SKM-1 (cell line): ENCODE measurements around the gene LAMA1.

ENCODE experiments used
- DNase-seq: peaks from one replicate; lab custom pipeline; 2025; ENCODE audit not compliant: unreplicated experiment; lab: John Stamatoyannopoulos, UW

LAMA1 gene

DNA sequence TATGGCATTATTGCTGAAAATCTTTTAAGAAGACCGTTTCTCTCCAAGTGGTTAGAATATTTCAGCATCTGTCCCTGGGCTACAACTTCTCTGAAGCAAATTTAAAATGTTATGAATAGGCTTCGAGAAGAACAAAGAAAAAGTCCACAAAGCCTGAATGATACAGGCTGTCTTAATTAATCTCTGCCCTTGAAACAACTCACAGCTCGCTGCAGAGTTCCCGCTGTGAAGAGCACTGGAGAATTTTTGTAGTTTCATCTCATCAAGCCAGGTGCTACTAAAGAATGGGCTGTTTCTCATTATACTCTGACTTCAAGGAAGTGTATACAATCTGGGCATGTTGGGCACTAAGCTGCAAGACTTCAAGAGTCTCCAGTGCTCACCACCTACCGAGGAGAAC, 67.6 kb downstream of the LAMA1 start:
- no peak for DNase-seq

DNA sequence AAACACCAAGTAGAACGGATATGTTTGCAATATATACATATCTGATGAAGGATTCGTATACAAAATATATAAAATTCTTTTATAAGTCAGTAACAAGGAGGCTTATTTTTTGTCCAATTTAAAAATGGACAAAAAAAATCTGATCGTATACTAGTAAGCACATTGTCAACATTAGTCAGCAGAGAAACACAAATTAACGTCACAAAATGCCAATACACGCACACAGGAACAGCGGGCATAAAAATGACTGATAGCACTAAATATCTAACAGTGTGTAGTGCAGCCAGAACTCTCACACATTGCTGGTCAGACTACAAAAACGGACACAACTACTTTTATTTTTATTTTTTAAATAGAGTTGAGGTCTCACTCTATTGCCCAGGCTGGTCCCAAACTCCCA, 69.5 kb downstream of the LAMA1 start:
- DNase-seq: no peak

DNA sequence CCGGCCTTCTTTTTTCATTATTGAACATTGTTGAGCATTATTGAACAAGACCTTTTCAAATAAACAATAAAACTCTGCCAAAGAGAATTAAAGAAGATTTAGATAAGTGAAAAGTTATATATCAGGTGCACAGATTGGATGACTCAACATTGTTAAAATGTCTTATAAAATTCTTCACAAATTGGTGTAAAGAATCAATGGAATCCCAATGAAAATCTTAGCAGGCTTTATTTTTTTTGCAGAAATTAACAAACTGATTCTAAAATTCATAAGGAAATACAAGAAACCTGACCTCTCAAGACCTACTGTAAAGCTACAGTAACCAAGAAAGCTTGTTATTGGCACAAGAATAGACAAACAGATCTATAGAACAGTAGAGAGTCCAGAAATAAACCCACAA, 70.3 kb downstream of the LAMA1 start:
- no peak for DNase-seq

DNA sequence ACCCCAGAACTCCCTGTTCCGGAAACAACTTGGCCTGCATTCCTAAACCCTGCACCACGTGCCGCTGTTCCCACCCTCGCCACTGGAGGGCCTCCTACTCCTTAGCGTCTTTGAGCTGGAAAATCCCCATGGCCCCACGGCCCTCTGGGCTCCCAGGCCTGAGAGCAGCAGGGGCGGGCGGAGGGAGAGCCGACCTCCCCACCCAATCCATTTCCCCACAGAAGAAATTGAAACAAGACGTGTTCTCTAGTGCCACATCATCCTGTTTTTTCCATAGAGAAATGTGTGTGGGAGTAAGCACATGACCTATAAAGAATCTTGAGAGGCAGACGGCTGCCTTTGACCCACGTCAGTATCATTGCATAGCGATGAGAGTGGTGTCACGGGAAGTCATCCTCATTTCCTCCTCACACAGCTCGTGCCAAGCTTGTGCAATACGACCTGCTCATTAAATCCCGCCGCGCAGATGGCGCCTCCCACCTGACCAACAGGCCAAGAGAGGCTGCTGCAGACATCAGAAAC, 79.2 kb downstream of the LAMA1 start:
- DNase-seq: no peak

DNA sequence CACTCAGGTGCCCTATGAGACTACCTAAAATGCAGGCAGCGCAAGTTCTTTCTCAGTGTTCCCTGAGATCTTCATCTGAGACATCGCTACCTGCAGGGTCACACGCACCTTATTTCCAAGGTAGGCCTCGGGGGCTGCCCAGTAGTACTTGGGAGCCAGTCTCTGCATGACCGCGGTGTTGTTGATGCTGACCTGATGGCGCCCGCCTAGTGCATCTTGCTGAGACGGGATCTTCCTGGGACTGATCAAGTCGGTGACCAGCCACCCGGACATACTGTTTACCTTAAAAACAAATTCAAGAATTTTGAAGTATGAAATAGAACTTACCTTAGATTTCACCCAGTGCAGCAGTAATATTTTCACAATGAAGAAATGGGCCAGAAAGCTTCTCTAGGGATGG, 80.1 kb downstream of the LAMA1 start:
- no peak for DNase-seq

DNA sequence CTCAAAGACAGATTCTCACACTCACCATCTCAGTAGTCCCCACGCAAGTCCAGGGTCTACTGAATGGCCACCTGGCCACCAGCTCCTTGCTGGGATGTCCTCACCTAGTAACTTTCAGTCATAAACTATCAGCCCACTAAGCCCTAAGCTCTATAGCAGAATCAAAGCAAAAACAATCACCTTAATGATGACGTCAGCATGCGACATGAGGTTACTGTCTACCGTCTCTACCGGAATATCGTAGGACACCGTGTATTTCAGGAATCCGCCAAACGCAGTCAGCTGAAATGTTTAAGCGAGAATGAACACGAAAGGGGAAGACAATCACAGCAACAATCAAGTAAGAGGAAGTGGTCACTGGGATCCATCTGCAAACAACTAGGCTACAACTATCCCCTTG, 81.8 kb downstream of the LAMA1 start:
- DNase-seq: no peak

DNA sequence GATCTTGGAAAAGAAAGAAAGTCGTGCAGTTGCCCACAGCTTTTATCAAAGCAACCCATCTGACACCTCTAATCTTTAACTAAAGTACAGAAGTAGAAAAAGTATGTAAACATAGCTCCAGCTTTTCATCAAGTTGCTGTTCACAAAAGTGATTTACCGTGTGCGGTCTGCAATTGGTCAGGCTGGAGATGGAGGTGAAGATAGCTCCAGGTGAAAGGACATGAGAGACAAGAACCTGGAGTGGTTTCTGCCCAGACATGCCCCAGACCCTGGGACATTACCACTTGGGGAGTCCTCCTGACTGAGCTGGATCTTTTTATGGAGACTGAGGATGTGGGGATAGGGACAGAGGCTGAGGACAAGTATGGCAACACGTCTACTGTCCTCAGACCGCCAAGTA, 82.7 kb downstream of the LAMA1 start:
- DNase-seq: no peak

DNA sequence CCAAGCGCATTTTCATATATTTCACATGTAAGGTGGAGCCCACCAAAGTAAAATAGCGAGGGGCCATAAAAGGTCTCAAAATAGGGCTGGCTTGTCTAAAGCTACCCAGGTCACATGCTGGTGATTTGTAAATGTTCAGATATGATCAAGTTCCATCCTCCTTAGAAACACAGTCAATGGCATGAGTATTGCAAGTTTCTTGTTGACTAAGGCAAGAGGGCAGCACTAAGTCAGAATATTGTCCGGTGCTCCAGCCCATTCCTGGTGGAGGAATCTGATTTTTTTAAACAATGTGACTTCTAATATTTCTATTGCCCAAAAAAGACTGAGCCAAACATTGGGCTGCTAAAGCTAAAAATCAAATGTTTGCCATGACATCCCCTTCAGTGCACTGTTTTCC, 85.1 kb downstream of the LAMA1 start:
- DNase-seq: no peak

DNA sequence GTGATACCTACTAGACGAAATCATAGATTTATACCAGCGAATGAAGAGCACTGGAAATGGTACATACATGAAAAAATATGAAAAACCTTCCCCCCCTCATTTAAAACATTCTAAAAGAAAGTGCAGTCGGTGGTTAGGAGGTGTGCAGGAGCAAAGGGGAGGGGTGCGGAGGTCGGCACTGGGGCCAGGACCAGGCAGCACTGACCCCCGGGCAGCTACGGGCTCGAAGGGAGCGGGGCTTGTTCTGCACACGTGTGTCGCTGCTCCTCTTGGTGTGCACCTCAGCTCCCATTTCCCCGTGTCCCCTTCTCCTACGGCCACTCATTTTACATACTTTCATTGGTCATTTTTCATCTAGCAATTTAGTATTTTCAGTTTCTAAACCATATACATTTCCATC, 89.0 kb downstream of the LAMA1 start:
- no peak for DNase-seq

DNA sequence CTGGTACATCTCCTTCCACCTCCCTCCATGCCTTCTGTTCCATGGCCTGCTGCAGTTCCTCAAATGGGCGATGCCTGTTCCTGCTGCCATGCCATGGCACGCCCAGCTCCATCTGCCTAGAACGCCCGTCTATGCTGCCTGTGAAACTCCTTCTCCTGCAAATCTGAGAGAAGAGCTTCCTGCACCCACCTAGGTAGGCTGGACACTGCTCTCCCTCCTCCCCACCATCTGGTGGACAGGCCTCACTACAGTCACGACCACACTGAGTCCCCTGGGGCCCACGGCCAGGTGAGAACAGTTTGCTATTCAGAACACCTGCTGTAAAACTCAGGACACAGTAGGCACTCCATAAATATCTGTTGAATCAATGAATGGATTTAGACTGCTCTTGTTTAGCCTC, 92.4 kb downstream of the LAMA1 start:
- no peak for DNase-seq

DNA sequence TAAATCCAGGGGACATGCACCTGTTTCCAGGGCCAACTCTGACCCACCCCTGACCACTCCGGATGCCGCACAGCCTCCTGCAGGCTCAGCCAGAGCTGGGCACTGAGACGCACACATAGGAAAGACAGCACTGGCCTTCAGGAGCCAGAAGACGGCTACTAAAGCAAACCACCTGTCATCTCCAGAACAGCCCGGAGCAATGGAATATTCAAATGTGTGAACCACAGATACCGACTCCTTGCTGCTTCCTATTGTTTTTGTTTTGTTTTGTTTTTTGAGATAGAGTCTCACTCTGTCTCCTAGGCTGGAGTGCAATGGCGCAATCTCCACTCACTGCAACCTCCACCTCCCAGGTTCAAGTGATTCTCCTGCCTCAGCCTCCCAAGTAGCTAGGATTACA, 94.0 kb downstream of the LAMA1 start:
- no peak for DNase-seq

DNA sequence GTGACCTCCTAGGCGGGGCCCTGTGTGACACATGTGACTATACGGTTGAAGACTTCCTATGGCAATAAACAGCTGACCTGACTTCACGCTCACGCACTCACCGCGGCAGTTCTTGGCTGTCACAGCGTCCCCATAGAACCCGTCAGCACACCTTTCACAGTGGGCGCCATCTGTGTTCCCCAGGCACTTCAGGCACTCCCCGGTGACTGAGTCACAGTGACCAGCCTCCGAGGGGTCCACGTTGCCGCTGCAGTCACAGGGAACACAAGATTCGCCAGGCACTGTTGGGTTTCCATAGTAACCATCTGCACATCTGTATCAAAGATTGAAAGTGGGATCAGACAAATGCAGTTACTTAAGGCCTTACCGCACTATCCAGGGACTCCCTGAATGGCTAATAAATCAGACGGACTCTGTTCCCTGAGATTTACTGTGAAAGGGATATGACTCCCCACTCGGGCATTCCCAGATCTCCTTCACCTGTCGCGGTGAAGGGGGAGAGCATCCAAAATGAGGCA, 94.5 kb downstream of the LAMA1 start:
- no peak for DNase-seq

DNA sequence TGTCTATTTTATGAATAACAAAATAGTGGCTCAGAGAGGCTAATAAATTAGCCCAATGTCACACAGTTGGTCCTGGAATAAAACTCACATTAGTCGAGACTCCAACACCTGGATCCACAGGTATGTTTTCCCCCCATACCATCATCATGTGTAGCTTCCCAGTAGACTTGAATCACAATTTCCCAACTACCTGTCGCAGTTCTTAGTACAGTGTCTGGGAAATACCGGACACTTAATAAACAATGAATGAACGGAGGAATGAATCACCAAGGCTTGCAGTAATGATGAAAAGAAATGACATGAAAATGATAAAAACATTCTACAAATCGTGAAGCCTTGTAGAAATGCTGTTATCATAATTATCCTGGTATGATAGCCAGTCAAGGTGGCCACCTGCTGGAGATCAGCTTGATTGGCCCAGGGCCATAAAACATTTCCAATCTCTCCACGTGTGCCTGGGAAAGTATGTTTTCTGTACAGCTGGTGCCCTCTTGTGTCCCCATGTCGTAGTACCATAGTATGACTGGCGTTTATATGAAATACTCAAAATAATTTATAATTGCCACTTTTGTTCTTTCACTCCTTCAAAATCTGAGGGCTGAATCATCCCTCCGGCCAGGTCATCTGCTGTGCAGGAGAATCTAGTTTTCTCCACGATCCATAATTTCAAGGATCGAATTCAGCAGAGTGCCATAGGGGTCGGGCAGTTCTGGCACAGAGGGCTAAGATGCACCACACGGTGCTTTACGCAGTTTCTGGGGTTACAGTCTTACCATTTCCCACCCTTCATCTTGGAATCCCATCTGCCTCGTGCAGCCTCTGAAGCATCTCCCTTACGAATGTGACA, 95.4 kb downstream of the LAMA1 start:
- no peak for DNase-seq

DNA sequence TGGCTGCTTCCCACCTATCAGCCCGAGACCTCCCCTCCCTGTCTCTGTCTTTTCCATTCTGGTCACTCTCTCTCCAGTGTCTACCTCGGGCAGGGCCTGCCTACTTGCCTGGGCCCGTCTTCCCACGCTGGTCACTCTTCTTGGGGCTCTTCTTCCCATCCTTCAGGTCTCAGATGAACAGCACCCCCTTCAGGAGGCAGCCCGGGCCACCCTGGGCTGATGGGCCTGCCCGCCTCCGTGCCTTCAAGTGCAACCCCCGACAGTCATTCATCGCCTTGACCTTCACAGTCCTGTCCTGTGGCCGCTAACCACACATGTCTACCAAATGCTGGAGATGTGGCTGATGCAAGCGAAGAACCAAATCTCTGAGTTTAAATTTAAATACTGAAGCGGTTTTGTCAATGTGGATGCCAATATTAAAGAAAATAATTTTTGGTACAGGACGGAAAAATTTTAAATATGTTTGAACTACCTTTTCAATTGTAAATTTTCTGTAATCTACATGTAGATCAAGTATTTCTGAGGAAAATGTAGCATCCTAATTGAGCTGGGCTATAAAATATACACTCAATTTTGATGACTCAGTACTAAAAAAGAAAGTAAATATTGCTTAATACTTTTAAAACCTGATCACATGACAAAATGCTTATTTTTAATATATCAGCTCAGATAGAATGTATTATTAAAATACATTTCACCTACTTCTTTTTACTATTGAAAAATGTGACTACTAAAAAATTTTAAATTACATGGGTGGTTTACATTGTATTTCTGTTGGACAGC, 96.4 kb downstream of the LAMA1 start:
- no peak for DNase-seq

DNA sequence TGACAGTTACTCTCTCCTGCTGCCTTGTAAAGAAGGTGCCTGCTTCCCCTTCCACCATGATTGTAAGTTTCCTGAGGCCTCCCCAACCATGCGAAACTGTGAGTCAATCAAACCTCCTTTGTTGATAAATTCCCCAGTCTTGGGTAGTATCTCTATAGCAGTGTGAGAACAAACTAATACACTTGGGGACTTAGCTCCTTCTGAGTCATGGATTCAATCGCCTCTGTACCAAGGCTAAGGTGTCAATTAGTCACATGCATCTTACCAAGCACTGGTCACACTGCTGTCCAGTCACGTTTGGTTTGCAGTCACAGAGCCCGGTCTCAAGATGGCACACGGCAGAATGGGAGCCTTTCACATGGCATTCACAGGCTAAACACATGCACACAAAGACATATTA, 100.6 kb downstream of the LAMA1 start:
- no peak for DNase-seq

DNA sequence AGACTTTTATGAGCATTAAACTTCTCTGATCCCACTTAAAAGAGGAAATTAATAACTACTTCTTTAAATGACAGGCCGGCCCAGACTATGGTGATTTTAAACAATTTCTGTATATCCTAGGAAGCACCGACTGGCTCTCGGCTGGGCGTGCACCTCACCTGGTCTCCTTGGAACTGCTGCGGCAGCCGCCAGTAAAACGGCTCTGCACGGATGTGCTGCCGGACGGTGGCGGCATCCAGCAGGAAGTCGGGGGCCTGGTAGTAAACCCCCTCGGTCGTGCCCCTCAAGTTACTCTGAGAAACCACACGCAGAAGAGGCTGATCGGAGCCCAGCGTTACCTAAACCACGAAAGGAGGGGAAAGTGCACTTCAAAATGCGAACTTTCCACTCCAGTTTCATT, 106.5 kb downstream of the LAMA1 start:
- no peak for DNase-seq

DNA sequence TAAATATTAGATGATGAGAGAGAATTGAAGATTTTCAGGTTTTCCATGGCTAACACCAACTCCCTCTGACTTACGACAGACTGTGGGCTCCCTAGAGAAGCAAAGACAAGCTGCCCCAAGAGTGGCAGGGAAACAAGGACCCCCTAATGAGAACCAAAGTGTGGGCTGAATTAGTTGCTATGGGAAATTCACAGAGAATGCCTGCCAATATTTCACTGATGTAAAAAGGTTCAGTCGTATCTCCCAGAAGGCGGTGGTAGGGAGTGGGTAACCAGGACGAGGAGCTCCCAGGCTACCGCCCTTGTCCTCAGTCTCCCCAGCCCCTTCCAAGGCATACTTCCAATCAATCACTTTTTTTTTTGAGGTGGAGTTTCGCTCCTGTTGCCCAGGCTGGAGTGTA, 113.6 kb downstream of the LAMA1 start:
- DNase-seq: no peak

DNA sequence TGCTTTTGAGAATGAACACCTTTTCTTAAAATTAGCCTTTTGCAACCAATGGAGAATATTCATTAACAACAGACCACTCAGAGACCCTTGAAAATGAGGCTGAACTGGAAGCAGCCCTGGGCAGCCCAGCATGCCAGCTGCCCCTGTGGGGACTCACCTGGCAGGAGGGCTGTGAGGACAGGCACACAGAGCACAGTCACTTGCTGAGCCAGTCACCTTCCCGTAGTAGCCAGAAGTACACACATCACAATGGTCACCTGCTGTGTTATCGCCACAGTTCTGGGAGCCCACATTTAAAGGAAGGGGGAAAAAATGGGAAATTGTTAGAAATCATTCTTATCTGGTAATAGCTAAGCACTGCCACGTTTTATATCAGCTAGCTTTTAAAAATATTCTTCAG, 115.5 kb downstream of the LAMA1 start:
- DNase-seq: no peak

DNA sequence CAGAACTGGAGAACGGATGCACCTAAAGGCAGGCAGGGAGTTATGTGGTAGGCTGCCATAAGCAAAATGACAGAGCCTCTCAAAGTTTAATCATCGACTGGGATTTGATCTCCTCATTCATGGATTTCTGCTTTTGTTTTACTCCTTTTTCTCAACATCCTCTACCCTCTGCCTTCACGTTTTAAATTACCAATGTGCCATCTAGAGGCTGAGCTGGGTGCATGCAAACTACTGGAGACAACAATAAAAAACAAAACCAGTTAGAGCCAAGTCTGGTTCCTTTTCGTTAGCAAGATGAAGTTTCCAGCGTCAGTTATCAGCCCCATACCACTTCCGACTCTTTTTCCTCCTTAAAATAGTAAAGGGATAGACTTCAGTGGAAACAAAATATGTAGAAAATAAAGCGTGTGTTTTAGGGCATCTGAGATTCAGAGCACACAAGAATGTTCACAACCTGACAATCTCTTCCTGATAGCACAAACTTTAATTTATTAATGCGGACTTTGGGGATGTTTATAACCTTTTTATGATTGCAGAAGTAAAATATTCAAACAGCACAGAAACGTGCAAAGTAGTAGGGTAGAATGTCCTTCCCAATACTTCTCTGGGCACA, 117.0 kb downstream of the LAMA1 start:
- DNase-seq: peak; percentile 8

DNA sequence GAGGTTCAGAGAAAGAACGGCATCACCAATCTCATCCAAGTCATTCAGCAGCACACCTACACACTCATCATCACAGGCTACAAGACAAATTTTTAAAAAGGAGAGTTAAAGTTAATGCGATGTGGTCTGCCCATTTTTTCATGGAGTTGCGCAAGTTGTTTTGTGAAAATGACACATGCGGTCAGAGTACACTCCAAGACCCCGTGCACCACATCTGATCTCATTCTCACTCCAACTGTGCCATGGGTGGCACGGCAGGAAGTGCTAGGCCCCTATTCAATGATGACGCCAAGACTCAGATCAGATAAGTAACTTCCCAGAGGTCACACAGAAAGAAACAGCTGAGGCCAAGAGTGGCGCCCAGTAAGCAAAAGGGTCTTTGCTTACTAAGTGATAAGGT, 119.8 kb downstream of the LAMA1 start:
- no peak for DNase-seq

DNA sequence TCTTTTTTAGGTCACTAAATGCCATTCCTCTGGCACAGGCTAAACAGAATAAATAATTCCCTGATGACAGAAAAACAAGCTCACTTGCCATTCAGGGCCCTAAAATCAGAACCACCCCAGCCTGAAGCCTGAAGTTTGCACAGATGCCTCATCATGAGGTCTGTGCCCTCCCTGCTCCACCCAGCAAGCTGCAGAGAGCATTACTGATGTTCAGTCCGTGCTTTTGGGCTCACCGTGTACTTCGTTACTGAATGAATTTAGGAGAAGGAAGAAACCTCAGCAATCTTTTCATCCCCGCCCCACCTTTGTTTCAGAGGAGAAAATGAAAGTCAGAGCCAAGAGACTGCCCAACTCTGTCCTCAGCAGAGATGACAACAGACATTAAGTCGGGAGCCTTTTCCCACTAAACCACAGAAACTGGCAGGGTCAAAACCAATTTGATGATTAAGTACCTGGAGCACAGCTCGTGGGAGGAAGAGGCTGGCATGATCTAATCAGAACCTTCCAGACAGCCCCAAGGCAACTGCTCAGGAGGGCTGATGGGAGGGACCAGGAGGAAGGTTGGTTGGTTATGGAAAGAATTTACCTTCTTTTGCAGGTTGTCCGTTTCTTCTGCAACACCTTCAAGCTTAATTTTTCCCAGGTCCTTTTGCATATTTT, 122.7 kb downstream of the LAMA1 start:
- DNase-seq: no peak
